HUES6 (cell line): ENCODE measurements around the gene SEMA3A.

Source experiments
- H3K27ac ChIP-seq: 2 replicates; pipeline ENCODE4 v1.7.0; 2013; ENCODE audit warnings: low read depth, mild to moderate bottlenecking, low read length, inconsistent platforms
- H3K27me3 ChIP-seq: 2 replicates; pipeline ENCODE4 v1.6.1; 2013; ENCODE audit warnings: low read length; ENCODE audit not compliant: control insufficient read depth, insufficient read depth
- H3K36me3 ChIP-seq: 2 replicates; pipeline ENCODE4 v1.6.1; 2013; ENCODE audit warnings: low read length; ENCODE audit not compliant: control insufficient read depth, insufficient read depth
- H3K4me1 ChIP-seq: 2 replicates; pipeline ENCODE4 v1.6.1; 2013; ENCODE audit warnings: low read length; ENCODE audit not compliant: control insufficient read depth, insufficient read depth
- H3K4me3 ChIP-seq: 2 replicates; pipeline ENCODE4 v1.5.1; 2013; ENCODE audit warnings: low read depth, low read length
- H3K9ac ChIP-seq: one replicate; pipeline ENCODE4 v1.6.1; 2013; ENCODE audit warnings: mild to moderate bottlenecking, low read length
- H3K9me3 ChIP-seq: 2 replicates; pipeline ENCODE4 v1.6.1; 2013; ENCODE audit warnings: low read depth, low read length; ENCODE audit not compliant: control insufficient read depth, insufficient read depth

Gene SEMA3A

GRCh38 chr7:83984076-83984475, 210.5 kb downstream of the SEMA3A start:
- Histone ChIP-seq H3K9ac (no peak overlapping the region), H3K27ac (no peak overlapping the region), H3K27me3 (no peaks in the 10 kb centered on the region), H3K4me1 (no peaks in the 10 kb centered on the region), H3K36me3 (peaks cover 15% of the 10 kb centered on the region; the same call in 1 of the 2 replicates), H3K4me3 (no peak overlapping the region), H3K9me3 (no peaks in the 10 kb centered on the region)

GRCh38 chr7:83983606-83984005, 211.0 kb downstream of the SEMA3A start:
- no peak overlapping the region for H3K27ac ChIP-seq
- peaks cover 15% of the 10 kb centered on the region; the same call in 1 of the 2 replicates for H3K36me3 ChIP-seq
- H3K27me3 ChIP-seq: no peaks in the 10 kb centered on the region
- no peak overlapping the region for H3K9ac ChIP-seq
- no peaks in the 10 kb centered on the region for H3K4me1 ChIP-seq
- no peaks in the 10 kb centered on the region for H3K9me3 ChIP-seq
- no peak overlapping the region for H3K4me3 ChIP-seq

- Histone ChIP-seq H3K4me1 (no peaks in the 10 kb centered on the region), H3K27me3 (no peaks in the 10 kb centered on the region), H3K27ac (no peak overlapping the region), H3K4me3 (no peak overlapping the region), H3K9me3 (no peaks in the 10 kb centered on the region), H3K36me3 (0 out of 2 replicates have a peak, but pooled peaks cover 1% of the 10 kb centered on the region), H3K9ac (no peak overlapping the region)
Measured at GRCh38 chr7:83976302-83976701, 218.3 kb downstream of the SEMA3A start.

- Histone ChIP-seq H3K9me3 (no peaks in the 10 kb centered on the region), H3K9ac (no peak overlapping the region), H3K36me3 (no peaks in the 10 kb centered on the region), H3K4me1 (no peaks in the 10 kb centered on the region), H3K27me3 (no peaks in the 10 kb centered on the region), H3K27ac (no peak overlapping the region), H3K4me3 (no peak overlapping the region)
Measured at GRCh38 chr7:83970081-83970480, 224.5 kb downstream of the SEMA3A start.

- no peaks in the 10 kb centered on the region for H3K9me3 ChIP-seq
- H3K4me3 ChIP-seq: no peak overlapping the region
- H3K27me3 ChIP-seq: no peaks in the 10 kb centered on the region
- no peak overlapping the region for H3K9ac ChIP-seq
- H3K27ac ChIP-seq: no peak overlapping the region
- no peaks in the 10 kb centered on the region for H3K4me1 ChIP-seq
- peaks cover 16% of the 10 kb centered on the region for H3K36me3 ChIP-seq
Measured at GRCh38 chr7:83964318-83964717, 230.3 kb downstream of the SEMA3A start.

- Histone ChIP-seq H3K9me3 (no peaks in the 10 kb centered on the region), H3K27ac (no peak overlapping the region), H3K27me3 (no peaks in the 10 kb centered on the region), H3K36me3 (peaks cover 10% of the 10 kb centered on the region), H3K9ac (no peak overlapping the region), H3K4me1 (0 out of 2 replicates have a peak, but pooled peaks cover 3% of the 10 kb centered on the region), H3K4me3 (no peak overlapping the region)
Measured at GRCh38 chr7:83957333-83957732, 237.3 kb downstream of the SEMA3A start.

- H3K27ac ChIP-seq: no peak overlapping the region
Measured at GRCh38 chr7:83956104-83956503, 238.5 kb downstream of the SEMA3A start.

GRCh38 chr7:83952236-83952635, 242.4 kb downstream of the SEMA3A start:
- Histone ChIP-seq H3K9ac (no peak overlapping the region), H3K36me3 (no peaks in the 10 kb centered on the region), H3K27ac (no peak overlapping the region), H3K4me1 (0 out of 2 replicates have a peak, but pooled peaks cover 3% of the 10 kb centered on the region), H3K27me3 (no peaks in the 10 kb centered on the region), H3K4me3 (no peak overlapping the region), H3K9me3 (no peaks in the 10 kb centered on the region)

More at GRCh38 chr7:83956104-83956503, 238.5 kb downstream of the SEMA3A start:
- Histone ChIP-seq H3K4me1 (0 out of 2 replicates have a peak, but pooled peaks cover 3% of the 10 kb centered on the region), H3K9ac (no peak overlapping the region), H3K27me3 (no peaks in the 10 kb centered on the region), H3K36me3 (peaks cover 5% of the 10 kb centered on the region), H3K4me3 (no peak overlapping the region), H3K9me3 (no peaks in the 10 kb centered on the region)

- no peaks in the 10 kb centered on the region for H3K4me1 ChIP-seq
- no peaks in the 10 kb centered on the region for H3K9me3 ChIP-seq
- H3K9ac ChIP-seq: no peak overlapping the region
- no peaks in the 10 kb centered on the region for H3K36me3 ChIP-seq
- H3K4me3 ChIP-seq: no peak overlapping the region
- H3K27ac ChIP-seq: no peak overlapping the region
- no peaks in the 10 kb centered on the region for H3K27me3 ChIP-seq
Measured at GRCh38 chr7:83947260-83947659, 247.3 kb downstream of the SEMA3A start.

- Histone ChIP-seq H3K27ac (no peak overlapping the region), H3K4me1 (no peaks in the 10 kb centered on the region), H3K9ac (no peak overlapping the region), H3K27me3 (no peaks in the 10 kb centered on the region), H3K4me3 (no peak overlapping the region), H3K9me3 (no peaks in the 10 kb centered on the region), H3K36me3 (no peaks in the 10 kb centered on the region)
Measured at GRCh38 chr7:83946801-83947200, 247.8 kb downstream of the SEMA3A start.

GRCh38 chr7:83941300-83941699, 253.3 kb downstream of the SEMA3A start:
- no peak overlapping the region for H3K9ac ChIP-seq
- no peak overlapping the region for H3K27ac ChIP-seq
- no peak overlapping the region for H3K4me3 ChIP-seq
- no peaks in the 10 kb centered on the region for H3K4me1 ChIP-seq
- no peaks in the 10 kb centered on the region for H3K9me3 ChIP-seq
- no peaks in the 10 kb centered on the region for H3K36me3 ChIP-seq
- no peaks in the 10 kb centered on the region for H3K27me3 ChIP-seq

- Histone ChIP-seq H3K9ac (no peak overlapping the region), H3K27me3 (no peaks in the 10 kb centered on the region), H3K4me3 (no peak overlapping the region), H3K27ac (no peak overlapping the region), H3K4me1 (no peaks in the 10 kb centered on the region), H3K9me3 (no peaks in the 10 kb centered on the region), H3K36me3 (no peaks in the 10 kb centered on the region)
Measured at GRCh38 chr7:83937930-83938329, 256.7 kb downstream of the SEMA3A start.
